Hematopoietic multipotent progenitor cell treated with erythropoietin and hydrocortisone succinate and interleukin-3 and kit ligand, for 15 days (in vitro differentiated cells): ENCODE measurements around the gene SMS.

Experiments used
- DNase-seq: peaks from one replicate; pipeline ENCODE4 v3.0.0-alpha.2; 2015; ENCODE audit warnings: low spot score

SMS gene

GRCh38 chrX:21982311-21982710 lies 41.8 kb downstream of the SMS start:
- no peak for DNase-seq

- DNase-seq = peak; percentile 70
Observed at GRCh38 chrX:21985332-21985777, 44.8 kb downstream of the SMS start.

DNA sequence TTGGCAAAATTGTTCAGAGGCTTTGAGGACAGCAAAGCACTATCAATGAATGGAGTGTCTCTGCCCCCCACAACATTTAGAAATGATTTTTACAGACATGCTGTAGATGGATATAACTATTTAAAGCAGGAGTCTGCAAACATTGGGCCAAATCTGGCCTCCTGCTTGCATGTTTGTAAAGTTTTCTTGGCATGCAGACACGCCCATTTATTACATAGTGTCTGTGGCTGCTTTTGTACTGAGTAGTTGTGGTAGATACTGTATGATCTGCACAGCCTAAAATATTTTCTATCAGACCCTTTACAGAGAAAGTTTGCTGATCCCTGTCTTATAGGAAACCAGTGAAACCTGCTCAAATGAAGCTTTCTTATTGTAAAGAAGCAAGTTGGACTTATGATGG lies 46.1 kb downstream of the SMS start:
- no peak for DNase-seq

DNA sequence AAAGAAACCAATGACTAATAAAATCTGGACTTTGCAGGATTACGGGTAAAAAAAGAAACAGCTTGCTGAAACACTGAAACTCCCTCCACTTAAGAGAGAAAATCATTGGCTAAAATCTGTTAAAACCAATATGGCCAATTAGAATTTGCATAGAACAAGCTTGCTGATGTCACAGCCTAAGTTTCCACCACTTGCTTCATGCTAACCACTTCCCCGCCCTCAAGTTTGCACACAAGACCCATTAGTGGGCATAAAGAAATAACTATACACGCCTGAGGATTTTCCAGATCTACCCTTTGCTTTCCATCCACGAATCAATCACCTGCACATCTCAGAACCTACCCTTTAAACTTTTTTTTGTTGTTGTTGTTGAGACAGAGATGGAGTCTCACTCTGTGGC lies 48.9 kb downstream of the SMS start:
- DNase-seq = no peak

GRCh38 chrX:21990832-21991231 lies 50.3 kb downstream of the SMS start:
- DNase-seq = no peak

DNA sequence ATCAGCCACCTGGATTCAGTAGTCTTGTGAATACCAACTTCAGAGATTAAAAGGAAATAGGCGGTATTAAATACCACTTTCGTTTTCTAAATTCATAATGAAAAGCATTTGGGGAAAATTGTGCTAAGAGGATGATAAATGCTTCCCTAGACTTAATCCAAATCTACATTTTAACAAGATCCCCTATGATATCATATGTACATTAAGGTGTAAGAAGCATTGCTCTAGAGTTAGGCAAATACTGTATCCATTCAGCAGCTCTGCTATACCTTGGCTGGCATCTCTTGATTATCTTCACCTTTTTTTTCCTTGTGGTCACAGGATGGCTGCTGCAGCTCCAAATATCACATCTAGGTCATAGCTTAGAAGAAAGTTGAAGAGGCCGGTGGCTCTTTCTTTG lies 51.0 kb downstream of the SMS start:
- no peak for DNase-seq

DNA sequence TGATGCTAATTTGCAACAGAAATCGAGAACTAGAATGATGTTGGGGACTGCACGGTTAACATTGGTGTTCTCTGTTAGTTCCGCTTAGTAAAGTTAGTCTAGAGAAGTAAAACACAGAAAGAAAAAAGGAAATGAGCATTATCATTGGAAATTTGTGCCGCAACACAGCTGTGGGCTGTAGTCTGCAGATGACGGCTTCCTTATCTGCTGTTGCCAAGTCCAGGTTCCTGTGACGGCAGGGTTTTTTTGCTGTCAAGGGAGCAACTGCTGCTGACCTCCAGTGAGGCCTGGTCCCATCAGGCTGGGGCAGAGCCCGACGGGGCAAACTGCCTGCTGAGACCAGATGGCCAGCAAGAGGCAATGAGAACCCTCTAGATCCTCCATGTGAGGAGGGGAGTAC lies 52.8 kb downstream of the SMS start:
- DNase-seq = peak; percentile 4

DNA sequence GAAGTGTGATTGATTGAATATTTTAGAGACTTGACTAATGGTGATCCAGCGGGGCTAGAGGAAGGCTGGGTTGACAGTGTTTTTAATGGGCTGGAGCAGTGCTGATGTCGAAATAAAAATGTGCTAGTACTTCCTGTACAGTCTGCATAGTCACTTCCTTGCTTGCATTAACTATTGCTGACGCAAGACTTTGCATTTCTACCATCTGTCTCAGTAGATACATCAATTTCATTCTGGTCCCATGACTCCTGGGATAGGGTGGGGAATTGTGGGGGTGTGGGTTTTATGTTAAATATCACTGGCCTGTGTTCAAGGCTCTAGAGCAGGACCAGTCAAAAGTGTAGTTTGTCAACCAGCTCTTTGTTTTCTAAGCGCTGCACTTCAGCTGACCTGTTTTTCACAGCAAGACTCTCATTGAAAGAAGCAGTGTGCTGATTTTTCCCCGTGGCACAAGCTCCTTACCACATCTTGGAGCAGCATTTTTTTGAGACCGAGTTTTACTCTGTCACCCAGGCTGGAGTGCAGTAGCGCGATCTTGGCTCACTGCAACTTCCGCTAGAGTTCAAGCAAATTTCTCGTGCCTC lies 56.5 kb downstream of the SMS start:
- DNase-seq = no peak

GRCh38 chrX:21998037-21998436 lies 57.5 kb downstream of the SMS start:
- no peak for DNase-seq

DNA sequence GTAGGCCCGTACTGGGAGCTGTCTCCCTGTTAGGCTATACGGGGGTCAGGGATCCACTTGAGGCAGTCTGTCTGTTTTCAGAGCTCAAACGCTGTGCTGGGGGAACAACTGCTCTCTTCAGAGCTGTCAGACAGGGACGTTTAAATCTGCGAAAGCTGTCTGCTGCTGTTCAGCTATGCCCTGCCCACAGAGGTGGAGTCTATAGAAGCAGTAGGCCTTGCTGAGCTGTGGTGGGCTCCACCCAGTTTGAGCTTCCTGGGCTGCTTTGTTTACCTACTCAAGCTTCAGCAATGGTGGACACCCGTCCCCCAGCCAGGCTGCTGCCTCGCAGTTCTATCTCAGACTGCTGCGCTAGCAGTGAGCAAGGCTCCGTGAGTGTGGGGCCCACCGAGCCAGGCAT lies 64.4 kb downstream of the SMS start:
- no peak for DNase-seq

DNA sequence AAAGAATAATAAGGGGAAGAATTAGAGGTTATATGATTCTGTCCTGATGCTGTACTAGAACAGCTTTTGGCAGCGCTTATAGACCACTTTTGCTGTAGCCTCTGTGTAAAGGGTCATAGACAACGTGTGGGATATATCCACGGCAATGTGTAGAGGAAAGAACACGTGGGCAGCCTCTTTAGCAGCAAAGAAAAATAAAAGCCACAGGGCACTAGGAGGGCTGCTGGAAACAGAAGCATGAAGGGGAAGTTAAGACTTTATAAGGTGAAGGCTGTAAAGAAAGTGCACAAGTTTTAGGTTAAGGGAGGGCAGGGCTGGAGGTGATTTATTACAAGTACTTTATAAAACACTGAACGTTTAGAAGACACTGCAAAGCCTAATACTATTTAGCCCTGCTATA lies 71.5 kb downstream of the SMS start:
- DNase-seq = no peak

DNA sequence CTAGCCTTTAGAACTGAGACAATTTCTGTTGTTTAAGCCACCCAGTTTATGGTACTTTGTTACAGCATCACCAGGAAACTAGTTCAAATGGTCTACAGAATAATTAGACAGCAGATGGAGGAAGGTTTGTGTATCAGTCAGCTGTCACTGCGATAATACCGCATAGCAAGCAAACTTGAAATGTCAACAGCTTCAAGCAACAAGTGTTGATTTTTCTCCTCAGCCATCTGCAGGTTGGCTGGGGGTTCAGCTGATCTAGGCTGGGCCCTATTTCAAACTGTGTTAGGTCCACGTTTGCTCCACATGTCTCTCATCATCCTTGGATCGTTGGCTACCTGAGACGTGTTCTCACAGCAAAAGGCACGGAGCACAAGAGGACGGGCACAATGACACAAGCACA lies 72.4 kb downstream of the SMS start:
- DNase-seq = no peak

- DNase-seq = no peak
Observed at GRCh38 chrX:22015139-22015750, 74.7 kb downstream of the SMS start.

GRCh38 chrX:22021751-22022324 lies 81.3 kb downstream of the SMS start:
- no peak for DNase-seq

- DNase-seq = no peak
Observed at GRCh38 chrX:22024577-22024976, 84.1 kb downstream of the SMS start.

GRCh38 chrX:22025751-22026150 lies 85.2 kb downstream of the SMS start:
- no peak for DNase-seq

GRCh38 chrX:22026731-22027130 lies 86.2 kb downstream of the SMS start:
- DNase-seq = no peak

DNA sequence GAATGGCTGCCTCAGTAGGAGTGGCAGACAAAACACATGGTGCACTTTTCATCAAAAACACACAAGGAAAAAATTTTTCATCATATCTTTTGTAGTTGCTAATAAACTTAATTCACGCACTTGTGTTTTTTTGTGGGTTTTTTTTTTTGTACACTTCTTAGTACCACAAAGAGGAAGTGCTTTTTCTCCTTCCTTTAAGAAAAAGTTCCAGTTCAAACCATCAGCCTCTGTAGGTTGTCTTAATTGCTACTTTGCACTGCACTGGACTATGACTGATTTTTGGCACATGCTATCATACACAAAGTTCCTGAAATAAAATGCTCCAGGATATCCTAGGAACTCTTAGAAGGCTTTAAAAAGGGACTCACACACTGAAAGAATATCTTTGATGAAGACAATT lies 91.6 kb downstream of the SMS start, which contains the start of gene PHEX:
PHEX (plus strand) TSS at position 242 of the 400 bp plus-strand sequence. CDS start 681 bp downstream, outside the sequence.
- no peak for DNase-seq

DNA sequence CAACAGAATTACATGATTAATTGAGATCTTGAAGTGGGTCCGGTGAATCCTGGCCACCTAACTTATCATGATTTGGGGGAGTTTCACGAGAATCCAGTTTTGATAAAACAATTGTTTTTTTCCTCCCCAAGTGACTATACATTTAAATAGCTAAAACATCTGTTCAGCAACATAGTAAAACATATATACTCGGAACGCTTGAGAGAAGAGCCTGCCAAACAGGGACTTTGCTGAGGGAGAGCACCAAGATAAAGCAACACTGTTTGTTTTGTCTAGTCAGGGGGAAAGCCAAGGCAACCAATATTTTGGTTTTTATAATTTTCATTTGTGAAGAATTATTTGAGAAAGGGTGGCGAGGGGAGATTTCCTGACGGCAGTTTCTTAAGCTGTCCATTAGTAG lies 92.0 kb downstream of the SMS start:
- no peak for DNase-seq

GRCh38 chrX:22033818-22034217 lies 93.3 kb downstream of the SMS start:
- no peak for DNase-seq

DNA sequence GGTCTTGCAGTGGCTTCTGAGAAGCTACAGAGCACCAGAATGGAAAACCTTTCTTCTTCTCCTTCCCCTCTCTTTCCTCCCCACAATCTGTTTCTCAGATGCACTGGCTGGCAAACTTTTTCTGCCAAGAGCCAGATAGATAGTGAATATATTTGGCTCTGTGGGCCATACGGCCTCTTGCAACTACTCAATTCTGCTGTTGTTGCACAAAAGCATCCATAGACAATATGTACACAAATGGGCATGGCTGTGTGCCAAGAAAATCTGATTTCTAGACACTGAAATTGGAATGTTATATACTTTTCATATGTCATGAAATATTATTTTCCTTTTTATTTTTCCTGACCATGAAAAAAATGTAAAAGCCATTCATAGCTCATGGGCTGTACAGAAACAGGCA lies 94.7 kb downstream of the SMS start:
- no peak for DNase-seq

DNA sequence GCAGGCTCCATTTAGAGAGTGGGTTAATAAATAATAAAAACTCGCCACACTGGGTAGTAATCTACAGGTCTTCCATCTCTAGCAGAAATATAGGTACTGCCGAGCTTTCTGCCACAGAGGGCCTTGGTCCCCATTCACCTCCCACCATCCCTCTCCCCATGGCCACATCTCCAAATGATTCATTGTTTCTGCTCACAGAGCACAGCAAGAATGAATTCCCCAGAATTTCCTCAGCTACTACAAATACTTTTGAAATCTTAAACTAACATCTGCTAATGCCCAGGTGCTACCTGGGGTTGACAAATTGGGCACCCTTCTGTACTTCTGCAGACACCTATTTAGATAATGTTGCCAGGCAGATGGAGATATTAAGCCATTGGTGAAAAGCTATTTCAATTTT lies 96.7 kb downstream of the SMS start:
- no peak for DNase-seq

GRCh38 chrX:22037911-22038537 lies 97.5 kb downstream of the SMS start:
- no peak for DNase-seq
